H1 (cell line): ENCODE data around the gene HRH1. TPM values are rescaled to one million over a fixed set of nuclear protein-coding genes. Genes with fewer than 3 reads are reported as not detected.

Experiments
- CTCF ChIA-PET: fragments of 300-600 bp; sonication (Branson Sonifier 250); formaldehyde crosslinking; loops from one replicate; lab custom pipeline; 2021; ENCODE audit not compliant: partially characterized antibody; lab: Charles Lee
- POLR2A ChIA-PET: fragments of 300-600 bp; sonication (Branson Sonifier 250); formaldehyde crosslinking; loops from one replicate; lab custom pipeline; 2021; ENCODE audit warnings: inconsistent platforms; ENCODE audit not compliant: partially characterized antibody; lab: Charles Lee
- DNase-seq, 2 experiments: peaks; one replicate each; pipeline versions ENCODE4 v3.0.0 to v3.0.0-alpha.2; 2010 to 2022; ENCODE audit warnings: low spot score in 2 of 2, low read depth in 1 of 2, mixed read lengths in 1 of 2
- FAIRE-seq: peaks from 2 replicates; lab custom pipeline; 2011; peaks lifted over from hg19 to GRCh38; lab: Jason Lieb, UNC
- H2AFZ ChIP-seq: 2 replicates; pipeline ENCODE4 v1.8.1; 2012; ENCODE audit warnings: low read length, inconsistent platforms
- H2AK5ac ChIP-seq: 2 replicates; pipeline ENCODE4 v1.6.1; 2013; ENCODE audit warnings: low read depth, low read length
- H2BK120ac ChIP-seq: replicated peaks from 2 replicates; pipeline ENCODE3; 2013; ENCODE audit warnings: low read depth, low read length, inconsistent platforms
- H2BK12ac ChIP-seq: 2 replicates; pipeline ENCODE4 v1.6.1; 2013; ENCODE audit warnings: low read depth, low read length
- H2BK15ac ChIP-seq: 2 replicates; pipeline ENCODE4 v1.6.1; 2013; ENCODE audit warnings: low read length
- H2BK20ac ChIP-seq: 2 replicates; pipeline ENCODE4 v1.6.1; 2013; ENCODE audit warnings: low read length
- H2BK5ac ChIP-seq: 2 replicates; pipeline ENCODE4 v1.6.1; 2013; ENCODE audit warnings: low read depth, low read length
- H3K14ac ChIP-seq: 2 replicates; pipeline ENCODE4 v1.6.1; 2013; ENCODE audit warnings: inconsistent platforms; ENCODE audit not compliant: insufficient read length
- H3K18ac ChIP-seq: 2 replicates; pipeline ENCODE4 v1.6.1; 2013; ENCODE audit warnings: low read length; ENCODE audit errors: extremely low read depth
- H3K23ac ChIP-seq: 2 replicates; pipeline ENCODE4 v1.6.1; 2013; ENCODE audit warnings: inconsistent platforms; ENCODE audit not compliant: insufficient read length
- H3K23me2 ChIP-seq: 2 replicates; pipeline ENCODE4 v1.6.1; 2013; ENCODE audit warnings: low read depth, low read length
- H3K27ac ChIP-seq: 2 replicates; pipeline ENCODE4 v1.6.1; 2011; ENCODE audit warnings: low read depth, low read length, inconsistent platforms
- H3K27me3 ChIP-seq, 4 experiments: replicated peaks in 1 of 4; 1 replicate in 1 of 4; 2 replicates in 3 of 4; pipeline versions ENCODE4 v1.6.1 to v1.8.1; 2011 to 2013; ENCODE audit warnings: low read length in 3 of 4, mild to moderate bottlenecking in 3 of 4, inconsistent platforms in 2 of 4, mixed read lengths in 2 of 4, moderate library complexity in 1 of 4; ENCODE audit not compliant: control insufficient read depth in 3 of 4, insufficient read depth in 3 of 4; ENCODE audit errors: extremely low read depth in 1 of 4
- H3K36me3 ChIP-seq, 4 experiments: 2 replicates each; pipeline versions ENCODE4 v1.6.1 to v1.8.1; 2011 to 2013; ENCODE audit warnings: mild to moderate bottlenecking in 4 of 4, low read length in 3 of 4, moderate library complexity in 2 of 4, control low read depth in 1 of 4, inconsistent platforms in 1 of 4; ENCODE audit not compliant: insufficient read depth in 4 of 4, control insufficient read depth in 2 of 4
- H3K4ac ChIP-seq: replicated peaks from 2 replicates; pipeline ENCODE3; 2013; ENCODE audit warnings: low read length, low read depth, mixed read lengths, inconsistent platforms; ENCODE audit not compliant: insufficient read length
- H3K4me1 ChIP-seq, 4 experiments: replicated peaks in 1 of 4; 1 replicate in 1 of 4; 2 replicates in 3 of 4; pipeline versions ENCODE4 v1.6.1 to v1.8.1; 2011 to 2013; ENCODE audit warnings: low read length in 3 of 4, inconsistent platforms in 2 of 4, mixed read lengths in 1 of 4; ENCODE audit not compliant: insufficient read depth in 4 of 4, control insufficient read depth in 3 of 4
- H3K4me2 ChIP-seq, 2 experiments: 2 replicates each; pipeline versions ENCODE4 v1.6.1 to v1.8.1; 2011 to 2013; ENCODE audit warnings: low read depth in 2 of 2, low read length in 2 of 2, control low read depth in 1 of 2, inconsistent platforms in 1 of 2, mild to moderate bottlenecking in 1 of 2; ENCODE audit not compliant: insufficient read depth in 1 of 2
- H3K4me3 ChIP-seq, 4 experiments: fragments of 200-600, 300-600 bp in 1 of 4; sonication (generic), shearing (Covaris generic), sonication (Bioruptor Twin) in 1 of 4; 2 replicates each; pipeline versions ENCODE4 v1.5.1 to v1.8.1; 2011 to 2016; ENCODE audit warnings: low read length in 4 of 4, low read depth in 3 of 4, control low read depth in 2 of 4, inconsistent platforms in 2 of 4, mild to moderate bottlenecking in 2 of 4, mixed read lengths in 1 of 4, moderate library complexity in 1 of 4; ENCODE audit not compliant: insufficient read depth in 2 of 4; ENCODE audit errors: extremely low read depth in 1 of 4
- H3K56ac ChIP-seq: replicated peaks from 2 replicates; pipeline ENCODE3; 2013; ENCODE audit warnings: low read depth, mild to moderate bottlenecking, mixed read lengths, low read length, inconsistent platforms; ENCODE audit not compliant: insufficient read length
- H3K79me1 ChIP-seq: 2 replicates; pipeline ENCODE4 v1.6.1; 2013; ENCODE audit warnings: low read depth, low read length, control low read depth
- H3K79me2 ChIP-seq, 2 experiments: 2 replicates each; pipeline versions ENCODE4 v1.6.1 to v1.8.1; 2012 to 2013; ENCODE audit warnings: low read length in 2 of 2, mild to moderate bottlenecking in 2 of 2, inconsistent platforms in 1 of 2; ENCODE audit not compliant: insufficient read depth in 2 of 2, control insufficient read depth in 1 of 2
- H3K9ac ChIP-seq, 4 experiments: replicated peaks in 1 of 4; 1 replicate in 1 of 4; 2 replicates in 3 of 4; pipeline versions ENCODE4 v1.6.1 to v1.8.1; 2011 to 2013; ENCODE audit warnings: low read depth in 3 of 4, low read length in 3 of 4, control low read depth in 2 of 4, mild to moderate bottlenecking in 2 of 4, moderate library complexity in 2 of 4, inconsistent platforms in 1 of 4; ENCODE audit errors: extremely low read depth in 1 of 4
- H3K9me3 ChIP-seq, 2 experiments: 2 replicates each; pipeline versions ENCODE4 v1.6.1 to v1.8.1; 2012 to 2013; ENCODE audit warnings: mild to moderate bottlenecking in 2 of 2, moderate library complexity in 2 of 2, control low read depth in 1 of 2, inconsistent platforms in 1 of 2, low read depth in 1 of 2, low read length in 1 of 2, mixed read lengths in 1 of 2; ENCODE audit not compliant: insufficient read depth in 2 of 2
- H4K20me1 ChIP-seq, 2 experiments: replicated peaks in 1 of 2; 2 replicates each; pipeline versions ENCODE3 to v1.8.1; 2011 to 2013; ENCODE audit warnings: inconsistent platforms in 2 of 2, low read length in 2 of 2, mild to moderate bottlenecking in 1 of 2; ENCODE audit not compliant: insufficient read depth in 2 of 2, control insufficient read depth in 1 of 2
- H4K5ac ChIP-seq: 2 replicates; pipeline ENCODE4 v1.6.1; 2013; ENCODE audit warnings: low read length, low read depth, mixed read lengths, inconsistent platforms; ENCODE audit not compliant: insufficient read length
- H4K8ac ChIP-seq: 2 replicates; pipeline ENCODE4 v1.8.0; 2013; ENCODE audit warnings: mild to moderate bottlenecking, moderate library complexity, low read length, inconsistent platforms; ENCODE audit not compliant: insufficient read depth; ENCODE audit errors: extremely low read depth
- H4K91ac ChIP-seq: replicated peaks from 2 replicates; pipeline ENCODE3; 2013; ENCODE audit warnings: low read length, mixed read lengths, inconsistent platforms; ENCODE audit not compliant: insufficient read length
- BACH1 ChIP-seq: IDR thresholded peaks from 2 replicates; pipeline ENCODE4 v1.6.1; 2012; ENCODE audit warnings: low read length, improper control_type of control experiment
- CHD1 ChIP-seq: IDR thresholded peaks from 2 replicates; pipeline ENCODE4 v1.6.1; 2012; ENCODE audit warnings: low read depth, low read length, improper control_type of control experiment
- JUND ChIP-seq: IDR thresholded peaks from 2 replicates; pipeline ENCODE4 v1.6.1; 2011; ENCODE audit warnings: mild to moderate bottlenecking, improper control_type of control experiment, low read length
- RAD21 ChIP-seq, 2 experiments: IDR thresholded peaks in 1 of 2; conservative IDR thresholded peaks in 1 of 2; 2 replicates each; pipeline ENCODE4 v1.6.1; 2011; ENCODE audit warnings: low read depth in 2 of 2, low read length in 2 of 2, improper control_type of control experiment in 1 of 2, inconsistent platforms in 1 of 2, mild to moderate bottlenecking in 1 of 2, moderate library complexity in 1 of 2
- RBBP5 ChIP-seq: IDR thresholded peaks from 2 replicates; pipeline ENCODE4 v1.7.1; 2012; ENCODE audit warnings: low read depth, mild to moderate bottlenecking, inconsistent platforms, low read length, moderate library complexity, borderline replicate concordance
- RNF2 ChIP-seq: fragments of 200-900, 300-1000 bp; sonication (generic); IDR thresholded peaks from 2 replicates; pipeline ENCODE4 v1.7.1; 2016; ENCODE audit warnings: borderline replicate concordance, low read depth, mild to moderate bottlenecking, antibody characterized with exemption, low read length; ENCODE audit not compliant: poor library complexity, severe bottlenecking; ENCODE audit errors: missing control alignments
- RXRA ChIP-seq: IDR thresholded peaks from 2 replicates; pipeline ENCODE4 v1.6.1; 2011; ENCODE audit warnings: low read depth, mild to moderate bottlenecking, low read length, moderate library complexity; ENCODE audit not compliant: insufficient read depth
- SP1 ChIP-seq: IDR thresholded peaks from 2 replicates; pipeline ENCODE4 v1.6.1; 2011; ENCODE audit warnings: low read depth, low read length
- SP4 ChIP-seq: IDR thresholded peaks from 2 replicates; pipeline ENCODE4 v1.6.1; 2012; ENCODE audit warnings: low read length, inconsistent platforms
- SUZ12 ChIP-seq: fragments of 200-600 bp; sonication (generic); IDR thresholded peaks from 2 replicates; pipeline ENCODE4 v1.6.1; 2012; ENCODE audit warnings: mild to moderate bottlenecking, inconsistent platforms, low read length, moderate library complexity, mixed read lengths
- TBP ChIP-seq: IDR thresholded peaks from 2 replicates; pipeline ENCODE4 v1.6.1; 2011; ENCODE audit warnings: low read depth, low read length, improper control_type of control experiment
- WGBS, 2 experiments: shearing (Covaris generic) in 1 of 2; methylation state at CpG; one replicate each; pipeline versions ENCODE4 v1.1.6 to v1.1.7; 2013 to 2015; ENCODE audit warnings: low lambda C conversion rate in 2 of 2, mixed read lengths in 2 of 2, inconsistent platforms in 1 of 2, low coverage in 1 of 2, missing lambda C conversion rate in 1 of 2; ENCODE audit not compliant: insufficient replicate concordance in 2 of 2, insufficient coverage in 1 of 2, insufficient read length in 1 of 2; ENCODE audit errors: extremely low coverage in 1 of 2, missing lambda C conversion rate in 1 of 2; 5-methylcytosine and 5-hydroxymethylcytosine counted together
- polyA plus RNA-seq, 7 experiments: library from polyadenylated mRNA; depleted of rRNA in 3 of 7; stranded (reverse) in 5 of 7; unstranded in 2 of 7; fragments of >200 nt in 5 of 7; fragments of 200-250 nt in 2 of 7; gene quantifications; 1 replicate in 5 of 7; 2 replicates in 1 of 7; 4 replicates in 1 of 7; pipeline versions ENCODE4 v1.2.1 to v1.2.3, GENCODE V29; 2011 to 2013; ENCODE audit warnings: missing spikeins in 2 of 7, mixed read lengths in 2 of 7
- total RNA-seq: library from RNA; stranded (reverse); fragmentation: NEBNext Ultra II Directional; extraction: Animal tissue kit (Norgen Biotek cat#: 25700); gene quantifications from 2 replicates; pipeline ENCODE4 v1.2.1, GENCODE V29; 2021

The HRH1 gene
- total and polyA plus RNA-seq, 2 of the 8 experiments (the other 6 are each of a cell fraction or from before 2014, with no cell fraction given) = 0.11 TPM; not detected in 1

- H3K4me2 ChIP-seq = peak within 1 kb of the TSS; percentile 58 to 89
- H3K18ac ChIP-seq = peak within 1 kb of the TSS; percentile 91; the same call in 1 of the 2 replicates
- H3K4me1 ChIP-seq = peaks cover 0 to 9% (median 5%) of the 10 kb centered on the region in 4 experiments; a peak in 4 of 7 replicates
- H4K20me1 ChIP-seq = no peaks in the 10 kb centered on the region
- H3K79me2 ChIP-seq = peaks cover 3 to 17% of the 10 kb centered on the region in 2 experiments
- H3K27me3 ChIP-seq = no peaks in the 10 kb centered on the region
- H3K9ac ChIP-seq = peak within 1 kb of the TSS; percentile 95 to 97 (median 96)
- no peak within 1 kb of the TSS for H3K23ac ChIP-seq
- H3K4ac ChIP-seq = no peak within 1 kb of the TSS
- H3K36me3 ChIP-seq = no peaks in the 10 kb centered on the region
- H3K27ac ChIP-seq = peak within 1 kb of the TSS; percentile 95
- H2BK20ac ChIP-seq = no peak within 1 kb of the TSS
- H2BK15ac ChIP-seq = no peak within 1 kb of the TSS
- H4K91ac ChIP-seq = no peak within 1 kb of the TSS
- peak within 1 kb of the TSS; percentile 100 for H4K8ac ChIP-seq
- peaks cover 3% of the 10 kb centered on the region; the same call in 1 of the 2 replicates for H3K23me2 ChIP-seq
- H2AK5ac ChIP-seq = no peak within 1 kb of the TSS
- POLR2A ChIA-PET = interaction anchor here (0.5 to 2.7 kb wide), 17 partner anchors 8 to 928 kb away, joined by 3 to 13 read pairs (median 4); no protein-coding TSS in a partner anchor
- H3K9me3 ChIP-seq = no peaks in the 10 kb centered on the region
- H2AFZ ChIP-seq = peak within 1 kb of the TSS; percentile 99
- peaks cover 9% of the 10 kb centered on the region for H3K79me1 ChIP-seq
- H3K4me3 ChIP-seq = peak within 1 kb of the TSS; percentile 89 to 99 (median 98)
- H2BK120ac ChIP-seq = no peak within 1 kb of the TSS
- DNase-seq (peak; percentile 88 to 96), FAIRE-seq (no peak)
- no peak within 1 kb of the TSS; the same call in 1 of the 2 replicates for H2BK12ac ChIP-seq
- H3K56ac ChIP-seq = peak within 1 kb of the TSS; percentile 34
- CTCF ChIA-PET = interaction anchor here (1.0 to 1.3 kb wide), 3 partner anchors 20 to 64 kb away, joined by 3 to 4 read pairs (median 3); no protein-coding TSS in a partner anchor
- peak within 1 kb of the TSS; percentile 53 for H4K5ac ChIP-seq
- 6% methylated on average over 45 of the region's 51 CpGs; no CpG with 5 or more reads in 1 of the 2 experiments for WGBS, 2 experiments
- H2BK5ac ChIP-seq = peak within 1 kb of the TSS; percentile 89
- no peak within 1 kb of the TSS for H3K14ac ChIP-seq
- TF ChIP-seq TBP (peak; percentile 81), SP1 (no peak), RAD21 (IDR thresholded peaks at IDR 0.05 in 1 of 2, conservative IDR thresholded peaks at IDR 0.05 in 1 of 2; ENCODE audit: low read depth in 2 of 2, low read length in 2 of 2) (no peak), RXRA (no peak), CHD1 (no peak), JUND (peak; percentile 80), SP4 (no peak), SUZ12 (no peak), RNF2 (no peak), BACH1 (no peak), RBBP5 (peak; percentile 68; the same call in 1 of the 2 replicates)
Observed at GRCh38 chr3:11271986-11272904, 118.0 kb downstream of the HRH1 start, which contains the start of gene ATG7. Gene ATG7, plus strand, starts transcription at chr3:11272397. Its CDS starts 26,299 bp downstream, at chr3:11298696.
